ENCODE data around the gene OSTN. TPM values are rescaled to one million over a fixed set of nuclear protein-coding genes. Genes with fewer than 3 reads are reported as not detected.

OSTN gene
- total and polyA plus RNA-seq, 2 of the 13 experiments (the other 11 are each of a cell fraction or from before 2014, with no cell fraction given) = not detected

GRCh38 chr3:191170097-191170496, 28.9 kb upstream of the OSTN start:
- in situ Hi-C loops (cut with HindIII; ENCODE audit: extremely low pct_ligation_motif_present, low pct_unique_long_range_greater_than_20kb) (no loop called here), intact Hi-C loops (cut with micrococcal nuclease; ENCODE audit: unreplicated experiment) (no loop called here)
- Histone ChIP-seq H3K27me3 (ENCODE audit: control insufficient read depth in 1 of 2, insufficient read depth in 2 of 2, low read length in 2 of 2) (no peaks in the 10 kb centered on the region; a peak in 1 of 5 replicates), H3K4me1 (ENCODE audit: insufficient read depth, low read length) (no peaks in the 10 kb centered on the region), H3K9ac (ENCODE audit: insufficient read depth, low read depth, low read length) (no peak overlapping the region), H4K20me1 (ENCODE audit: insufficient read depth, low read length) (no peaks in the 10 kb centered on the region), H3K4me2 (ENCODE audit: low read depth, low read length) (no peak overlapping the region), H3K4me3 (replicated peaks in 1 of 3; ENCODE audit: insufficient read depth in 1 of 3, low read depth in 2 of 3, low read length in 3 of 3) (no peak overlapping the region), H3K9me3 (ENCODE audit: low read length) (no peaks in the 10 kb centered on the region), H3K27ac (ENCODE audit: extremely low read length, insufficient read depth, low read length) (no peak overlapping the region), H2AFZ (ENCODE audit: low read length) (no peak overlapping the region), H3K36me3 (replicated peaks in 1 of 2; ENCODE audit: control insufficient read depth in 1 of 2, insufficient read depth in 2 of 2, low read length in 2 of 2) (no peaks in the 10 kb centered on the region), H3K79me2 (ENCODE audit: insufficient read depth, low read length) (no peaks in the 10 kb centered on the region)
- FAIRE-seq (no peak), ATAC-seq (no peak), DNase-seq (ENCODE audit: low spot score) (no peak)
- ChIA-PET CTCF (ENCODE audit: low intra/inter-chr PET ratio, low total read pairs) (no interaction called here), POLR2A (no interaction called here)
- BruUV-seq (replicated peaks) = no TSS peak
- WGBS (ENCODE audit: low lambda C conversion rate) = 45% methylated on average over 2 of the region's 2 CpGs
- TF ChIP-seq DDIT3 (CRISPR knock-in tag; IDR thresholded peaks at IDR 0.05) (no peak), ZNF597 (CRISPR knock-in tag; IDR thresholded peaks at IDR 0.05) (no peak), ZNF354B (CRISPR knock-in tag; IDR thresholded peaks at IDR 0.05) (no peak), ZBTB42 (CRISPR knock-in tag; IDR thresholded peaks at IDR 0.05) (no peak), ZBED4 (CRISPR knock-in tag; IDR thresholded peaks at IDR 0.05; ENCODE audit: borderline replicate concordance) (no peak), TCF12 (IDR thresholded peaks at IDR 0.05) (no peak), TCF12 (CRISPR knock-in tag; IDR thresholded peaks at IDR 0.05) (no peak), HNRNPH1 (optimal IDR thresholded peaks at IDR 0.05; ENCODE audit: low read depth, low read length) (no peak), ZFP1 (CRISPR knock-in tag; IDR thresholded peaks at IDR 0.05) (no peak), MED13 (CRISPR knock-in tag; IDR thresholded peaks at IDR 0.05) (no peak), HBP1 (CRISPR knock-in tag; IDR thresholded peaks at IDR 0.05; ENCODE audit: low read depth) (no peak), ZMAT3 (CRISPR knock-in tag; conservative IDR thresholded peaks at IDR 0.05) (no peak), KLF13 (CRISPR knock-in tag; IDR thresholded peaks at IDR 0.05) (no peak), ATF6 (CRISPR knock-in tag; conservative IDR thresholded peaks at IDR 0.05) (no peak), ATF1 (CRISPR knock-in tag; IDR thresholded peaks at IDR 0.05) (no peak), FOXK1 (CRISPR knock-in tag; IDR thresholded peaks at IDR 0.05; ENCODE audit: borderline replicate concordance, low read depth) (no peak), CREB1 (IDR thresholded peaks at IDR 0.05) (no peak), CREB1 (CRISPR knock-in tag; IDR thresholded peaks at IDR 0.05) (no peak)

Data from HepG2 (cell line).